ENCODE data around the gene SEC61G.

SEC61G gene

DNA sequence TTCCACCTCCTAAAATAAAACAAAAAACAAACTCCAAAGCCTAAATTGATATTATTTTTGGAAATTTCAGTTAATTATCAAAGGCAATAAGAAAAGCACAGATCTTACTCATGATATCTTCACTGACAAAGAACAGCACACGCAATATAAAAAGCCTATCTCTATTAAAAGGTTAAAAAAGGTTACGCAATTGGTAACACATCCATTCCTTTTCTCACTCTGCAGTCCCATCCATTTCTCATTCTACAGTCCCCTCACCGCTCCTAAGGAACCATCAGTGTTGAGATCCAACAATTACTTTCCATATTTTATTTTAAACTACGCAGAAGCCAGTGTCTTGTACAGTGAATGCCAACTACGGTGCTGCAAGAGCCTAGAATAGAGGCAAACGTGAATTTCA lies 1.3 kb downstream of the SEC61G start:
- DNase-seq = no peak

DNA sequence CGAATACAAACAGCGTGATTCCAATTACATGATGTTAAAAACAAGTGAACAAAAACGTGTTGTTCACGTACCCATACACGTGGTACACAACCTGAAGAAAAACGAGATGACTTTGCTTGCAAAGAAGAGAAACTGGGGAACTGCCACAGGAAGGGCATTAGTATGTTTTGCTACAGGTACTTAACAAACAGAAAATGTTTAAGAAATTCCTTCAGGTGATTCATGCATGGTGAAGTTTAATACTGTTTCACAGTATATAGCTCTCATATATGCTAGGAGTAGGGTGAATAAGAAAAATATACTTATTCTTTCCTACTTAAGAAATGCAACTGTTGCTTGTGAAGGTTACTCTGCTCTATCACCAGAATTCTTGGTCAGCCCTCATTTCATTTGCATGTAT lies 9.8 kb downstream of the SEC61G start:
- no peak for DNase-seq

DNA sequence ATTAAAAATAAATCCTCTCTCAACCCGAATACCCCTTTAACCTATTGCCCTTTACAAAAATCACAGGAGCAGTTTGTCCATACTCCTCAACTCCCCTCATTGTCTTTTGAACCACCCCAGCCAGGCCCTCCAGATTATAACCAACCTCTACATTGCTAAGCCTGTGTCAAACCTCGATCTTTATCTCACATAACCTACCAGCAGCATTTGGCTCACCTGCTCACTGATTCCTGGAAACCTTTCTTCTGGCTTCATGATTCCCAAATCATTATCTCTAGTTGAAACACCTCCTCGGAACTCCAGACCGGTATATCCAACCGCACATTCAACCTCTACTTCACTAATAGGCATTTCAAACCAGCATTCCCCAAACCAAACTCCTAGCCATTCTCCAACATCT lies 11.8 kb downstream of the SEC61G start:
- no peak for DNase-seq

DNA sequence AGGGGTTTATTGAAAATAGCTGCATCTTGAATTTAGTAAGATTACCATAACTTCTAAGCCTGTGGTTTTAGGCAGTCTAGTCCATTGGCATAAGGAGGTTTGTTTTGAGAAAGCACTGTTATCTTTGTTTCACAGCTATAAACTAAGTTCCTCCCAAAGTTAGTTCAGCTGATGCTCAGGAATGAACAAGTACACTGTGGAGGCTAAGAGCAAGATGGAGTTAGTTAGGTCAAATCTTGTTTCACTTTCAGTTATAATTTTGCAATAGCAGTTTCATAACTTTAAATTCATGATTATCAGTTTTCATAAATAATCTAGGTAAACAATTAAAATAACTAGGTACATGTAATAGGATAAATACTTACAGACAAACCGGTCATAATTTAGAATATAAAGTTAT lies 15.4 kb downstream of the SEC61G start:
- DNase-seq = no peak

DNA sequence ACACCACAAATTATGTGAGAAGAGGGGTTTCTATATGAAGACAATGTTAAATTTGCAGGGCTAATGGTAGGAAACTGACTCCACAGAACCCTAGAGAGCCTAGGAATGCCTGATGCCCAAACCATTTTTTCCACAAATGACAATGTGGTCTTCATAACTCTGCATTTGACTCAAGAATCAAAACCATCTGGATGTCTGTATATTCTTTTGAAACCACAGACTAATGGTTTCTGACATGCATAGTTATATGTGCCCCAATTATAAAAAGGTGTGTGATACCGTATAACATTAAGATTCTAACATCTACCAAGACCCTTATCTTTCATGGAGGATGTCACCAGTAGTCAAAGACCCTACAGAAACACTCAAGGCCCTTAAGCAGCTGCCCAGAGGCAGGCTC lies 20.3 kb downstream of the SEC61G start:
- no peak for DNase-seq

DNA sequence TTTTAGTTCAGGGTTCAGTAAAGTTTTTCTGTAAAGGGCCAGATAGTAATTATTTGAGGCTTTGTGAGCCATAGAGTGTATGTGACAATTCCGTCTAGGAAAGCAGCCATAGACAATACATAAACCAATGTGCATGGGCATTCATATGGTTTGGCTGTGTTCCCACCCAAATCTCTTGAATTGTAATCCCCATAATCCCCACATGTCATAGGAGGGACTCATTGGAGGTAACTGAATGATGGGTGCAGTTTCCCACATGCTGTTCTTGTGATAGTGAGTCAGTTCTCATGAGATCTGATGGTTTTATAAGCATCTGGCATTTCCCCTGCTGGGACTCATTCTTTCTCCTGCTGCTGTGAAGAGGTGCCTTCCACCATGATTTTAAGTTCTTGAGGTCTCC lies 29.9 kb downstream of the SEC61G start:
- no peak for DNase-seq

DNA sequence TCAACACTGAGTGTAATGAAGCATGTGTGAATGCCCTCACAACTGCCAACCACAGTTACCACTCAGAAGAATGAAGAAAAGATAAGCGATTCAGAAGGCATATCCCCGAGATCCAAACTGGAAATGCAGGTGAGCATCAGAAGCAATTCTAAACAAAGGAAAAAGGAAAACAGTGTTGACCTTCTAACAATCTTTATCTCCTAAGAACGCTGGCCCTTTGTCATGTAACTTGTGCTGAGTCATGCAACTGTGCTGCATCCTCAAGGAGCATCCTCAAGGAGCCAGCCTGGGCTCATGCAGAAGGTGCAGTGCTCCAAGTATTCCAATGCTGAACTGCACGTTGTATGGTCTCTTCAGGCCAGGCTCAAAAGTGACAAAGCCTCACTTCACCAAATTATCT lies 30.6 kb downstream of the SEC61G start:
- no peak for DNase-seq

DNA sequence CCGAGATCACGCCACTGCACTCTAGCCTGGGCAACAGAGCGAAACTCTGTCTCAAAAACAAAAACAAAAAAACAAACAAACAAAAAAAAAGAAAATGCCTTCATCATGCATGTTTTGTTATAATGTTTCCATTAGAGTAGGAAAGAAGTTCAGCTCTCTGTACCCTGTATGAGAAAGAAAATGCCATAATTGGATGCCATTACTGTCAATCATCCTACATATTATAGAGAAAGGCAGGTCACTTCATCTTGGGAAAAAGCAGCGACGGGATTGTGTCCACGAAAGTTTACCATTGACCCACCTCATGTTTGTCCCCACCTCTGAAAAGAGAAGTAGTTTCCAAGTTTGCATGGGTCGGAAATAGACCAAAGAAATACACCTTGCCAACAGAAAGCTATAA lies 33.8 kb downstream of the SEC61G start:
- DNase-seq = no peak

DNA sequence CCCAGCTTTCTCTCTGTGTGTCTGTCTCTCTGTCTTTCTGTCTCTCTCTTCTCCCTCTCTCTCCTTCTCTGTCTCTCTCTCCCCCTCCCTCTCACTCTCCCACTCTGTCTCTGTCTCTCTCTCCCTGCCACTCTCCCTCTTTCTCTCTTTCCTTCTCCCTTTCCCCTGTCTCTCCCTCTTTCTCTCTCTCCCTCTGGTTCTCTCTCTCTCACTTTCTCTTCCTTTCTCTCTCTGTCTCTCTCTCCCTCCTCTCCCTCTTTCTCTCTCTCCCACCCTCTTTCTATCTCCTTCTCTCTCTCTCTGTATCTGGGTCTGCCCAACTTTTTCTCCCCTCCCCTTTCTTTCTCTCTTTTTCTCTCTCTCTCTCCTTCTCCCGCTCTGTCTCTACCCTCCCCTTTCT lies 36.5 kb downstream of the SEC61G start:
- DNase-seq = no peak

DNA sequence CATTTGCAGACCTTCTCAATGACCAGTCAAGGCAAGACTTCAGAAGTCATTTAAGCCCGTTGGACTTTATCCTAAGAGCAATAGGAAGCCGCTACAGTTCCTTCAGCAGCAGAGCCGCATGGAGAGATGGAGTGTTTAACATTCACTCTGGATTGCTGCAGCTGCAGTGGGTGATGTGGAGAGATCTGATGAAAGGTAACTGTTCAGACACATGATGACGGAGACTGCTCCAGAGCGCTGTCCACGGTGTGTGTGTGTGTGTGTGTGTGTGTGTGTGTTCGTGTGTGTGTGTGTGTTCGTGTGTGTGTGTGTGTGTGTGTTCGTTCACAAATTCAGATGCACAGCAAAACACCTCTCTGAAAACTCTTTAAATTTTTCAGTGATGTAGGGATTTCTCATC lies 37.0 kb downstream of the SEC61G start:
- DNase-seq = no peak

DNA sequence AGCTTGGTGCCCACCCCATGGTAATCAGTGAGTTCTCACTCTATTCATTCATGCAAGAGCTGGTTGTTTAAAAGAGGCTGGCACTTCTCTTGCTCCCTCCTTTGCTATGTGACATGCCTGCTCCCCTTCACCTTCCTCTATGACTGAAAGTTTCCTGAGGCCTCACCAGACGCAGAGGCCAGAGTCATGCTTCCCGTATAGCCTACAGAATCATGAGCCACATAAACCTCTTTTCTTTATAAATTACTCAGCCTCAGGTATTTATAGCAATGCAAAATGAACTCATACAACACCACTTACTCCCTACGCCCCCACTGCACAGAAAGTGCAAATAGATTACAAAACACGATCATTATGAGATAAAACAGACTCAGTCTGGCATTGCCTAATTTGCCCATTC lies 39.0 kb downstream of the SEC61G start:
- DNase-seq = no peak

DNA sequence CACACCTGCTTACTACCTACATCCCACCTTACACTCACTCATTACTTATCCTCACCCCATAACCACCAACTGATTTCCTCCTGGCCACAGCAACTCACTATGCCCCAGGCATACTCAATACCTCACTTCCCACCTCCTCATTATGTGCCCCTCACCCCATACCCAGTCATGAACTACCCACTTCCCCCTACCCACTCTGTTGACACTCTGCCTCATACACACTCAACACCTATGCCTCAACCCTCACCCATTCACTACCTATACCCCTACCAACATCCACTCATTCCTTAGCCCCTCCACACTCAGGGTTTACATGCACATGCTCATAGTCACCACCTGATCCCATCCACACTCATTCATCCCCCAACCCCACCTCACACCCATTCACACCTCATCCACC lies 39.6 kb downstream of the SEC61G start:
- DNase-seq = no peak

DNA sequence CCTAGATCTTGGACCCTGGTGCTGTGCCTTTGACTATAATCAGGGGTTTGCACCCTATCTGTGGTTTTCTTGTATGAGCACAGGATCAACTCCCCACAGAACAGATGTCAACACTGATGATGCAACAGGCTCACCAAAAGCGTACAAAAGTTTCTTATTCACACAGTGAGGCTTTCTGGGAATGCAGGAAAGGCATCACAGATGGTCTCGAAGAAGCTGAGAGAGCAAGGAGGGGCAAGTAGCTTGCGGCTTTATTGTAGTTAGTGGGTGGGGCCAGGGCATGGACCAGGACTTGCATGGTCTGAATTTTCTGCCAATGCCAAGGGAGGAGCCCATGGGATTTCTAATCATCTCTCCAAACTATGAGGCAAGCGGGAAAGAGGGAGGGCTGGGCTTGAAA lies 46.2 kb downstream of the SEC61G start:
- DNase-seq = no peak

DNA sequence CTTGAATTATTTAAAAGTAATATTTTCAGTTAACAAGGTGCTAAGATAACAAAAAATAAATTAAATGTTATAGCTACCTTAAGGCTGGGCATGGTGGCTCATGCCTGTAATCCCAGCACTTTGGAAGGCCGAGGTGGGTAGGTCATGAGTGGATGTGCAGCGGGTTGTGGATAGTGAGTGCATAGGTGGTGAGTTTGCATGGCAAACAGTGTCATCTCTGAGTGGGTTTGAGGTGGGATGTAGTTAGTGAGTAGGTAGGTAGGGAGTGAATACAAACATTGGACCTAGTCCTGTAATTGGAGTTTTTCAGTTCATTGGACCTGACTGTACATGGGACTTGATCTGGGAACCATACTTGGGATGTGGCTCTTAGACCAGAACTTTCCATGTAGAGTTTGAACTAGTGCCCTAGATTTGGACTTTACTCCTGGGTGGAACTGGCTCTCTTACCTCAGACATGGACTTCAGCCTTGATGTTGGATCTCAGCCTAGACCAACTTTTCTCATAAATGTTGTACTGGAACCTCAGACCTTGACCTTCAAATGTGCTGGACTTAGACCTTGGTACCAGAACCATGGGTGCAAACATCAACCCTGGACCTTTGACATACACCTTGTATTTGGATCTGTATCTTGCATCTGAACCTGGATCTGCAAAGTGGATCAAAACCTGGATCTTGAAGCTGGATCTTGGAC lies 47.0 kb downstream of the SEC61G start:
- DNase-seq = no peak

DNA sequence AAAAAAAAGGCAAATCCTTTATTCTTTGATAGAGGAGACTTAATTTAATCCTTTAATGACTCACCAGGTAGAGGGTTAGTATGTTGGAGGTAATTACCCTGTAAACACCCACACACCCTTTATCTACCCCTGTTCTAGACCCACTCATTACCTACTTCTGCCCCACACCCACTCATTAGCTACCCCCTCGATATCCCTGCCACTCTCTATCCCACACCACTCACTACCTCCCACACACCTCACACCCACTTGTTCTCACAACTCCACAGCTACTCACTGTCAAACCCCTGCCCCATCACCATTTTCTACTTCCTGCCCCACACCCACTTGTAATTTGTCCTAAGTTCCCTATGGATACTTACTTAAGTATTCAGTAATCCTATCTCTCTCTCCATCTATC lies 49.7 kb downstream of the SEC61G start:
- DNase-seq = no peak

DNA sequence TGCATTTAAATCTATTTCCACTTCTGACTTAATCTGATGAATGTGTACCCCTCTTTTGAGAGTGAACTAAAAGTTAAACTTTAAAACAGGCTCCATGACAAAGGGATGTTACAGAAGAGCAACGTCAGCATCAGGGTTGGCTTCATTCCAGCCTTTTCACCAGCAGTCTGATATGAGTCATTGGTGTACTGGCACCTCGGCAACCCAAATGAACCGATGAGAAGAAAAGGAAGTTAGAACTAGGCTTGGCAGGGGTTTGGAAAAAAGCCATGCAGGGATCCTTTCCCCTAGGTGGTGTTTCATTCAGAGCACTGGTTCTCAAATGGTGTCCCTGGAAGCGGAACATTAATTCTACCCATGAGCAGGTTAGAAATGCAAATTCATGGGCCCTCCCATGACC lies 53.6 kb downstream of the SEC61G start:
- no peak for DNase-seq

DNA sequence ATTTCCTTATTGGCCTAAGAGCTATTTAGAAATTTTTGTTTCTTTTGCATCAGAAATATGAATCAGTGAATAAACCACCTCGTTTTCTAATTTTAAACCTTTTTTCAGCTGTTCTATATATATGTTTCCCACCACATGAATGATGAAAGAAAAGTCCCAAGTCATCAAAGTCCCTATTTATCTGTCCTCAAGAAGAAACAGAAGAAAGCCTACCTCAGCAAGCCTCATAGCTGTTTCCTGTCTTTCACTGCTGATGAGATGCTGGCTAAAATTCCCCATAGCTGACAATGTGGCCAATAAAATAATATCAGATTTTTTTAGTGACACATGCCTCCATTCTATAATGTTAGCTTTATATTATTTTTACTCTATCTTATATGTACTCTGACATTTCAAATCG lies 54.2 kb downstream of the SEC61G start:
- DNase-seq = no peak
